ENCODE measurements around the gene NHLRC1.
A peak's percentile ranks its signal among the peaks of the same experiment; 100 is the strongest.

- no peak for TF ChIP-seq MAZ (IDR thresholded peaks at IDR 0.05; ENCODE audit: borderline replicate concordance, low read depth, low read length)
- no peak for TF ChIP-seq MAZ (CRISPR knock-in tag; IDR thresholded peaks at IDR 0.05; ENCODE audit: low read depth)
- TF ChIP-seq CEBPG (CRISPR knock-in tag; IDR thresholded peaks at IDR 0.05) = peak; percentile 45
- no peak for TF ChIP-seq NFKBIZ (CRISPR knock-in tag; IDR thresholded peaks at IDR 0.05)
- no peak for TF ChIP-seq YEATS2 (CRISPR knock-in tag; IDR thresholded peaks at IDR 0.05; ENCODE audit: borderline replicate concordance)
- TF ChIP-seq CTCF (CRISPR knock-in tag; IDR thresholded peaks at IDR 0.05) = peak; percentile 73
- TF ChIP-seq GTF2F1 (IDR thresholded peaks at IDR 0.05; ENCODE audit: low read length) = no peak
- no peak for TF ChIP-seq ATM (IDR thresholded peaks at IDR 0.05; ENCODE audit: borderline replicate concordance)
- TF ChIP-seq ZNF12 (CRISPR knock-in tag; IDR thresholded peaks at IDR 0.05) = no peak
- no peak for TF ChIP-seq NFATC3 (CRISPR knock-in tag; IDR thresholded peaks at IDR 0.05)
- TF ChIP-seq ETV6 (CRISPR knock-in tag; conservative IDR thresholded peaks at IDR 0.05) = no peak
- peak; percentile 21; the same call in 1 of the 2 replicates for TF ChIP-seq ELF1 (CRISPR knock-in tag; IDR thresholded peaks at IDR 0.05)
These were observed 33.5 kb upstream of the NHLRC1 start for GRCh38 chr6:18155864-18156421.
